PC-3 (cell line): Measurements from ENCODE around the gene APOBEC3A. TPM values are rescaled to one million over a fixed set of nuclear protein-coding genes. Genes with fewer than 3 reads are reported as not detected.

Experiments
- ATAC-seq: fragments of 200-7000 bp; cut with Tn5 transposase; 2 replicates; pipeline ENCODE4 v1.9.1; 2020; ENCODE audit warnings: mild to moderate bottlenecking, moderate library complexity
- BruUV-seq: library from RNA; stranded (reverse); fragments of 400-500 nt; replicated peaks from 2 replicates; lab custom pipeline; 2021; lab: Mats Ljungman, UMichigan
- CTCF ChIA-PET: fragments of 300-600 bp; sonication (Branson Sonifier 250); formaldehyde crosslinking; loops from one replicate; lab custom pipeline; 2022; ENCODE audit warnings: antibody characterized with exemption; lab: Charles Lee
- POLR2A ChIA-PET: fragments of 300-600 bp; sonication (Branson Sonifier 250); formaldehyde crosslinking; loops from one replicate; lab custom pipeline; 2022; ENCODE audit warnings: antibody characterized with exemption; ENCODE audit not compliant: unreplicated experiment; lab: Charles Lee
- DNase-seq: peaks from one replicate; pipeline ENCODE4 v3.0.0-alpha.2; 2015
- H2AFZ ChIP-seq: fragments of 300-600 bp; sonication (generic); 2 replicates; pipeline ENCODE4 v1.6.0; 2016; ENCODE audit warnings: antibody characterized with exemption, low read length
- H3F3A ChIP-seq: fragments of 300-600 bp; sonication (generic); one replicate; pipeline ENCODE4 v1.6.0; 2017; ENCODE audit warnings: antibody characterized with exemption, low read length, control low read depth, mild to moderate bottlenecking; ENCODE audit not compliant: unreplicated experiment
- H3K27ac ChIP-seq: fragments of 300-600 bp; sonication (generic); 2 replicates; pipeline ENCODE4 v1.5.1; 2016; ENCODE audit warnings: mild to moderate bottlenecking, low read length
- H3K27me3 ChIP-seq: fragments of 300-600 bp; sonication (generic); 2 replicates; pipeline ENCODE4 v1.6.1; 2016; ENCODE audit warnings: low read length, mixed read lengths
- H3K36me3 ChIP-seq: fragments of 300-600 bp; sonication (generic); 2 replicates; pipeline ENCODE4 v1.6.1; 2016; ENCODE audit warnings: low read depth, mixed run types, low read length, mixed read lengths
- H3K4me1 ChIP-seq: fragments of 300-600 bp; sonication (generic); 2 replicates; pipeline ENCODE4 v1.5.1; 2016; ENCODE audit warnings: low read length; ENCODE audit not compliant: insufficient read depth
- H3K4me2 ChIP-seq: fragments of 300-600 bp; sonication (generic); 2 replicates; pipeline ENCODE4 v1.6.0; 2016; ENCODE audit warnings: low read length
- H3K4me3 ChIP-seq: fragments of 300-600 bp; sonication (generic); 2 replicates; pipeline ENCODE4 v1.5.1; 2016; ENCODE audit warnings: mild to moderate bottlenecking, low read length, mixed read lengths
- H3K79me2 ChIP-seq: fragments of 300-600 bp; sonication (generic); 2 replicates; pipeline ENCODE4 v1.6.1; 2017; ENCODE audit warnings: low read length, mixed read lengths
- H3K9ac ChIP-seq: fragments of 300-600 bp; sonication (generic); 2 replicates; pipeline ENCODE4 v1.6.0; 2016; ENCODE audit warnings: mild to moderate bottlenecking, low read length
- H3K9me2 ChIP-seq: fragments of 300-600 bp; sonication (generic); replicated peaks from 2 replicates; pipeline ENCODE4 v1.6.1; 2016; ENCODE audit warnings: mixed run types, low read length, mixed read lengths
- H3K9me3 ChIP-seq: fragments of 300-600 bp; sonication (generic); 2 replicates; pipeline ENCODE4 v1.6.1; 2016; ENCODE audit warnings: low read length, mixed read lengths
- H4K20me1 ChIP-seq: fragments of 300-600 bp; sonication (generic); 2 replicates; pipeline ENCODE4 v1.6.1; 2016; ENCODE audit warnings: low read length, mixed read lengths
- EZH2 ChIP-seq: fragments of 300-600 bp; sonication (generic); IDR thresholded peaks from one replicate; pipeline ENCODE4 v1.6.1; 2017; ENCODE audit warnings: antibody characterized with exemption, mild to moderate bottlenecking, low read length; ENCODE audit not compliant: unreplicated experiment
- EZH2phosphoT487 ChIP-seq: fragments of 300-600 bp; sonication (generic); IDR thresholded peaks from 2 replicates; pipeline ENCODE4 v1.6.1; 2018; ENCODE audit warnings: mild to moderate bottlenecking, antibody characterized with exemption, low read length, borderline replicate concordance
- intact Hi-C: fragments of 100-400 bp; cut with micrococcal nuclease; formaldehyde crosslinking; loops from 2 replicates; pipeline ENCODE4 v1.9.0; 2023
- total RNA-seq: library from RNA; depleted of rRNA; stranded (reverse); fragments of >200 nt; gene quantifications from 2 replicates; pipeline ENCODE4 v1.2.3, GENCODE V29; 2014
- TF ChIP-seq, protein P1 (sequence below): fragments of 300-600 bp; sonication (generic); conservative IDR thresholded peaks from 2 replicates; pipeline ENCODE4 v1.5.1; 2017; ENCODE audit warnings: antibody characterized with exemption, low read depth, mild to moderate bottlenecking, low read length

Gene APOBEC3A
- total RNA-seq, 1 experiment from 2014 or later: not detected

DNA sequence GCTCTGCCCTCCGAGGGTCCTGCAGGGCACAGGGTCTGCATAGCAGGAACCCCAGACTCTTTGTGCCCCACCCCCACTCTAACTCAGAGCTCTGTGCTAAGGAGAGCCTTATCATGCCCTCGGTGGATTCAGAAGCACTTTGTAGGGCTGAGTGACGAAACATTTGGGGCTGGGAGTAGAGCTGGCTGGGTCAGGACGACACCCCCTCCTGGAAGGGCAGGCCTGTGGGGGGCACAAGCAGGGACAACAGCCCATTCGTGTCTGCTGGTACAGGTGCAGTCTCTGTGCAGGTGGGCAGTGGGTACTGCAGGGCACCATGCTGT lies 8.9 kb downstream of the APOBEC3A start:
- no peak for DNase-seq
- no peaks in the 10 kb centered on the region for H3K27me3 ChIP-seq
- no peaks in the 10 kb centered on the region for H3K9me2 ChIP-seq
- H4K20me1 ChIP-seq: no peaks in the 10 kb centered on the region
- ATAC-seq: no peak
- TF ChIP-seq, protein P1, sequence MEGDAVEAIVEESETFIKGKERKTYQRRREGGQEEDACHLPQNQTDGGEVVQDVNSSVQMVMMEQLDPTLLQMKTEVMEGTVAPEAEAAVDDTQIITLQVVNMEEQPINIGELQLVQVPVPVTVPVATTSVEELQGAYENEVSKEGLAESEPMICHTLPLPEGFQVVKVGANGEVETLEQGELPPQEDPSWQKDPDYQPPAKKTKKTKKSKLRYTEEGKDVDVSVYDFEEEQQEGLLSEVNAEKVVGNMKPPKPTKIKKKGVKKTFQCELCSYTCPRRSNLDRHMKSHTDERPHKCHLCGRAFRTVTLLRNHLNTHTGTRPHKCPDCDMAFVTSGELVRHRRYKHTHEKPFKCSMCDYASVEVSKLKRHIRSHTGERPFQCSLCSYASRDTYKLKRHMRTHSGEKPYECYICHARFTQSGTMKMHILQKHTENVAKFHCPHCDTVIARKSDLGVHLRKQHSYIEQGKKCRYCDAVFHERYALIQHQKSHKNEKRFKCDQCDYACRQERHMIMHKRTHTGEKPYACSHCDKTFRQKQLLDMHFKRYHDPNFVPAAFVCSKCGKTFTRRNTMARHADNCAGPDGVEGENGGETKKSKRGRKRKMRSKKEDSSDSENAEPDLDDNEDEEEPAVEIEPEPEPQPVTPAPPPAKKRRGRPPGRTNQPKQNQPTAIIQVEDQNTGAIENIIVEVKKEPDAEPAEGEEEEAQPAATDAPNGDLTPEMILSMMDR: no peak
- TF ChIP-seq EZH2phosphoT487 (no peak), EZH2 (no peak)
- CTCF ChIA-PET: no interaction called here
- H2AFZ ChIP-seq: no peak overlapping the region
- no TSS peak for BruUV-seq
- no peak overlapping the region for H3K9ac ChIP-seq
- H3K36me3 ChIP-seq: no peaks in the 10 kb centered on the region
- POLR2A ChIA-PET: interaction anchor here (0.6 kb wide), 1 partner anchor 263 kb away, joined by 4 read pairs; no protein-coding TSS in a partner anchor
- H3K27ac ChIP-seq: no peak overlapping the region
- no peak overlapping the region for H3K4me2 ChIP-seq
- no peaks in the 10 kb centered on the region for H3K4me1 ChIP-seq
- intact Hi-C loops: no loop called here
- H3F3A ChIP-seq: no peaks in the 10 kb centered on the region
- no peaks in the 10 kb centered on the region for H3K79me2 ChIP-seq
- no peak overlapping the region for H3K4me3 ChIP-seq
- H3K9me3 ChIP-seq: no peaks in the 10 kb centered on the region

DNA sequence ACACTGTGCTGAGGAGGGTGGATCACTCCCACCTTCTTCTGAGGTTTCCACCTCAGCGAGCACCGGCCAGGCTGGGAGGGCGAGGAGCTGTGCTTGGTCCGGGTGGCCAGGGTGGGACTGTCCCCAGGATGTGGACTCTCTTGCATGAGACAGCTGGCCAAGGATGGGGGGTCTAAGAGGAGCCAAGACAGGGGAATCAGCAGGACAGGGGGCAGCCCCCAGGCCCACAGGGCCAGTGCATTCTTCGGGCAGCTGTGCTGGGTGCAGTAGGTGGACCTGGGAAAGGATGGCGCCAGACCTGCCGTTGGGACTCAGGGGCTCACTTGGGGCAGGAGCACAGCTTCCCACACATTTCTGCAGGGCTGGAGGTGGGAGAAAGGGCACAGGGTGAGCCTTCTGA lies 9.5 kb downstream of the APOBEC3A start:
- ChIA-PET POLR2A (interaction anchor here (0.6 kb wide), 1 partner anchor 264 kb away, joined by 4 read pairs; no protein-coding TSS in a partner anchor), CTCF (no interaction called here)
- Histone ChIP-seq H3K4me2 (no peak overlapping the region), H3K4me1 (no peaks in the 10 kb centered on the region), H4K20me1 (no peaks in the 10 kb centered on the region), H3K27ac (no peak overlapping the region), H3K9ac (no peak overlapping the region), H3K27me3 (no peaks in the 10 kb centered on the region), H3K9me3 (no peaks in the 10 kb centered on the region), H3F3A (no peaks in the 10 kb centered on the region), H3K4me3 (no peak overlapping the region), H3K36me3 (no peaks in the 10 kb centered on the region), H2AFZ (no peak overlapping the region), H3K9me2 (no peaks in the 10 kb centered on the region), H3K79me2 (no peaks in the 10 kb centered on the region)
- TF ChIP-seq, protein P1: no peak
- TF ChIP-seq EZH2phosphoT487: no peak
- TF ChIP-seq EZH2: no peak
- BruUV-seq: no TSS peak
- intact Hi-C loops: no loop called here
- no peak for ATAC-seq
- no peak for DNase-seq

DNA sequence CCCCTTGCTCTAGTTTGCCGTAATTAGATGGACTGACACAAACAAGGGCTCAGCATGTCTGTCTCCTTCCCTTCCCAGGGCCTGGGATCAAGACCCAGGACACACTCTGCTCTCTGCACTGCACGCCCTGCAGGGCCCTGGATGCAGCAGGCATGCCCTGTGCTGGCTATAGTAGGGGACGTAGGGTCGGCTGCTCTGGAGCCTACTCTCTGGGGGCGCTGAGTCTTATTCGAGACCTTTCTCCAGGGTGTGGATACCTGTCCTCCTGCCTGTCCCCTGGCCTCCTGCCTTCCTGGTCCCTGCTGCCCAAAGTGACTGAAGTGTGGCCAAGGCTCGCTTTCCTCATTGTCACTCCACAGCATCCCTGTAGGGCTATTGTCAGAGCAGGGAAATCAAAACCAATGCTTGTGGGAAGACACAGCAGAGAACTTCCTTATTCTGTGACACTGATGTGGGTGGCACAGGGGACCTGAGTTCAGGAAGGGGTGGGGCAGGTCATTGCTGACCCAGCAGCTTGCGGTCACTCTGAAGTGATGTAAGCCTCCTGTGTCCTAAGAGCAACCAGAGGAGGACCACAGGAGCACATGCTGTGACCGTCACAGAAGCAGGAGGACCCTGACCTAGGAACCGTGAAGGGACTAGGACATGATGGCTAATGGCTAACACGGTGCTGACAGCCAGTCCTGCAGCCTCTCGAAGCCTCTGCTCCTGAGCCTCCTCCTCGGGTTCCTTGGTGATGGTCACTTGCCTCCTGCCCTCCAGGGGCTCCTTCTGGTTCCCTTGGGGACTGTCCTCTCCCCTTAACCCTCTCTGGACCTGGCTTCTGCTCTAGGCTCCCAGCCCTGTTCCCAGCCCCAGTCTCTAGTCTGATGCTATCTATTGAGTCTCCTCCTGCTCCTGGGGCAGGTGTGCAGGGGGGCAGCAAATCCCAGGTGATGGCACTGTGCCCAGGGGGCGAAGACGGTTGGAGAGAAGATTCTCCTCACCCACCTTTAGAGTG lies 10.3 kb downstream of the APOBEC3A start:
- POLR2A ChIA-PET: no interaction called here
- TF ChIP-seq EZH2: no peak
- no peak for ATAC-seq

More for the DNA sequence above, 10.3 kb downstream of the APOBEC3A start:
- CTCF ChIA-PET: no interaction called here
- intact Hi-C loops: no loop called here
- no peaks in the 10 kb centered on the region for H3F3A ChIP-seq
- no peaks in the 10 kb centered on the region for H4K20me1 ChIP-seq
- H3K9me3 ChIP-seq: no peaks in the 10 kb centered on the region
- H2AFZ ChIP-seq: no peak overlapping the region
- no peaks in the 10 kb centered on the region for H3K4me1 ChIP-seq
- H3K36me3 ChIP-seq: no peaks in the 10 kb centered on the region
- H3K79me2 ChIP-seq: no peaks in the 10 kb centered on the region
- H3K27ac ChIP-seq: no peak overlapping the region
- no peak overlapping the region for H3K4me2 ChIP-seq
- no peaks in the 10 kb centered on the region for H3K27me3 ChIP-seq
- H3K9me2 ChIP-seq: no peaks in the 10 kb centered on the region
- H3K4me3 ChIP-seq: no peak overlapping the region
- H3K9ac ChIP-seq: no peak overlapping the region
- no peak for DNase-seq
- no TSS peak for BruUV-seq
